K562 (cell line): ENCODE data around the gene STON2. TPM values are rescaled to one million over a fixed set of nuclear protein-coding genes. Genes with fewer than 3 reads are reported as not detected.
A peak's percentile ranks its signal among the peaks of the same experiment; 100 is the strongest.

ENCODE experiments used
- NCOA2 ChIP-seq, 2 experiments: fragments of 450-650 bp; IDR thresholded peaks; 2 replicates each; pipeline ENCODE4 v1.6.1; 2018; ENCODE audit warnings: mild to moderate bottlenecking in 2 of 2, moderate library complexity in 1 of 2; ENCODE audit not compliant: partially characterized antibody in 2 of 2
- NR1H2 ChIP-seq: sonication (generic); formaldehyde crosslinking; IDR thresholded peaks from 2 replicates; pipeline ENCODE4 v1.4.0; 2020; ENCODE audit warnings: mild to moderate bottlenecking, missing genetic modification reagents
- SMARCC2 ChIP-seq: fragments of 450-650 bp; IDR thresholded peaks from 2 replicates; pipeline ENCODE4 v1.6.1; 2017; ENCODE audit warnings: antibody characterized with exemption, moderate library complexity, mild to moderate bottlenecking, low read depth
- U2AF2 ChIP-seq: fragments of 200-400 bp; formaldehyde crosslinking; optimal IDR thresholded peaks from 2 replicates; pipeline ENCODE3; 2017; ENCODE audit warnings: low read depth, mild to moderate bottlenecking, low read length
- YBX1 ChIP-seq: fragments of 450-650 bp; IDR thresholded peaks from 2 replicates; pipeline ENCODE4 v1.7.1; 2016; ENCODE audit warnings: mild to moderate bottlenecking
- ZBTB17 ChIP-seq: fragments of 450-650 bp; formaldehyde crosslinking; IDR thresholded peaks from 2 replicates; pipeline ENCODE4 v1.4.0; 2020; ENCODE audit warnings: mild to moderate bottlenecking
- ZNF239 ChIP-seq: fragments of 250-450 bp; sonication (Bioruptor Pico); IDR thresholded peaks from 2 replicates; pipeline ENCODE4 v1.4.0; 2020; ENCODE audit warnings: mild to moderate bottlenecking
- ZNF436 ChIP-seq: fragments of 250-450, 450-650 bp; sonication (Bioruptor Pico); formaldehyde crosslinking; IDR thresholded peaks from 2 replicates; pipeline ENCODE4 v1.7.0; 2020; ENCODE audit warnings: mild to moderate bottlenecking
- ZNF592 ChIP-seq: fragments of 450-650 bp; IDR thresholded peaks from 2 replicates; pipeline ENCODE4 v1.6.1; 2017; ENCODE audit warnings: antibody characterized with exemption, mild to moderate bottlenecking
- ZNF699 ChIP-seq: fragments of 250-450 bp; sonication (Bioruptor Pico); IDR thresholded peaks from 2 replicates; pipeline ENCODE4 v1.8.0; 2021; ENCODE audit warnings: mild to moderate bottlenecking, moderate library complexity; ENCODE audit not compliant: insufficient replicate concordance
- polyA plus RNA-seq, 8 experiments: library from polyadenylated mRNA; depleted of rRNA in 4 of 8; stranded (reverse) in 5 of 8; unstranded in 3 of 8; fragments of >200 nt; fragmentation: Nextera tagmentation in 2 of 8; fragmentation: Illumina TruSeq in 1 of 8; extraction: Ambion mirVana in 2 of 8; extraction: Trizol in 1 of 8; gene quantifications; 2 replicates each; pipeline versions ENCODE4 v1.2.1 to v1.2.3, GENCODE V29; 2011 to 2014; ENCODE audit warnings: inconsistent platforms in 1 of 8, missing spikeins in 1 of 8
- total RNA-seq, 7 experiments: library from RNA; depleted of rRNA in 6 of 7; stranded (reverse); fragments of >200 nt in 6 of 7; fragmentation: Illumina TruSeq in 2 of 7; extraction: Trizol in 2 of 7; gene quantifications; 2 replicates each; pipeline versions ENCODE4 v1.2.1 to v1.2.3, GENCODE V29; 2011 to 2021; ENCODE audit warnings: low replicate concordance in 1 of 7
- TF ChIP-seq, protein P1 (sequence below): fragments of 450-650 bp; IDR thresholded peaks from 2 replicates; pipeline ENCODE4 v1.6.1; 2016; ENCODE audit warnings: low read depth
- TF ChIP-seq, protein P2 (sequence below): sonication (generic); formaldehyde crosslinking; IDR thresholded peaks from 2 replicates; pipeline ENCODE4 v1.8.1; 2022; ENCODE audit warnings: missing genetic modification reagents

STON2 gene
- total and polyA plus RNA-seq, 9 of the 15 experiments (the other 6 are each of a cell fraction or from before 2014, with no cell fraction given) = 7.8 to 99.3 (median 53.5) TPM

GRCh38 chr14:81427348-81428058 lies 27.4 kb upstream of the STON2 start (continued):
- TF ChIP-seq, protein P1, sequence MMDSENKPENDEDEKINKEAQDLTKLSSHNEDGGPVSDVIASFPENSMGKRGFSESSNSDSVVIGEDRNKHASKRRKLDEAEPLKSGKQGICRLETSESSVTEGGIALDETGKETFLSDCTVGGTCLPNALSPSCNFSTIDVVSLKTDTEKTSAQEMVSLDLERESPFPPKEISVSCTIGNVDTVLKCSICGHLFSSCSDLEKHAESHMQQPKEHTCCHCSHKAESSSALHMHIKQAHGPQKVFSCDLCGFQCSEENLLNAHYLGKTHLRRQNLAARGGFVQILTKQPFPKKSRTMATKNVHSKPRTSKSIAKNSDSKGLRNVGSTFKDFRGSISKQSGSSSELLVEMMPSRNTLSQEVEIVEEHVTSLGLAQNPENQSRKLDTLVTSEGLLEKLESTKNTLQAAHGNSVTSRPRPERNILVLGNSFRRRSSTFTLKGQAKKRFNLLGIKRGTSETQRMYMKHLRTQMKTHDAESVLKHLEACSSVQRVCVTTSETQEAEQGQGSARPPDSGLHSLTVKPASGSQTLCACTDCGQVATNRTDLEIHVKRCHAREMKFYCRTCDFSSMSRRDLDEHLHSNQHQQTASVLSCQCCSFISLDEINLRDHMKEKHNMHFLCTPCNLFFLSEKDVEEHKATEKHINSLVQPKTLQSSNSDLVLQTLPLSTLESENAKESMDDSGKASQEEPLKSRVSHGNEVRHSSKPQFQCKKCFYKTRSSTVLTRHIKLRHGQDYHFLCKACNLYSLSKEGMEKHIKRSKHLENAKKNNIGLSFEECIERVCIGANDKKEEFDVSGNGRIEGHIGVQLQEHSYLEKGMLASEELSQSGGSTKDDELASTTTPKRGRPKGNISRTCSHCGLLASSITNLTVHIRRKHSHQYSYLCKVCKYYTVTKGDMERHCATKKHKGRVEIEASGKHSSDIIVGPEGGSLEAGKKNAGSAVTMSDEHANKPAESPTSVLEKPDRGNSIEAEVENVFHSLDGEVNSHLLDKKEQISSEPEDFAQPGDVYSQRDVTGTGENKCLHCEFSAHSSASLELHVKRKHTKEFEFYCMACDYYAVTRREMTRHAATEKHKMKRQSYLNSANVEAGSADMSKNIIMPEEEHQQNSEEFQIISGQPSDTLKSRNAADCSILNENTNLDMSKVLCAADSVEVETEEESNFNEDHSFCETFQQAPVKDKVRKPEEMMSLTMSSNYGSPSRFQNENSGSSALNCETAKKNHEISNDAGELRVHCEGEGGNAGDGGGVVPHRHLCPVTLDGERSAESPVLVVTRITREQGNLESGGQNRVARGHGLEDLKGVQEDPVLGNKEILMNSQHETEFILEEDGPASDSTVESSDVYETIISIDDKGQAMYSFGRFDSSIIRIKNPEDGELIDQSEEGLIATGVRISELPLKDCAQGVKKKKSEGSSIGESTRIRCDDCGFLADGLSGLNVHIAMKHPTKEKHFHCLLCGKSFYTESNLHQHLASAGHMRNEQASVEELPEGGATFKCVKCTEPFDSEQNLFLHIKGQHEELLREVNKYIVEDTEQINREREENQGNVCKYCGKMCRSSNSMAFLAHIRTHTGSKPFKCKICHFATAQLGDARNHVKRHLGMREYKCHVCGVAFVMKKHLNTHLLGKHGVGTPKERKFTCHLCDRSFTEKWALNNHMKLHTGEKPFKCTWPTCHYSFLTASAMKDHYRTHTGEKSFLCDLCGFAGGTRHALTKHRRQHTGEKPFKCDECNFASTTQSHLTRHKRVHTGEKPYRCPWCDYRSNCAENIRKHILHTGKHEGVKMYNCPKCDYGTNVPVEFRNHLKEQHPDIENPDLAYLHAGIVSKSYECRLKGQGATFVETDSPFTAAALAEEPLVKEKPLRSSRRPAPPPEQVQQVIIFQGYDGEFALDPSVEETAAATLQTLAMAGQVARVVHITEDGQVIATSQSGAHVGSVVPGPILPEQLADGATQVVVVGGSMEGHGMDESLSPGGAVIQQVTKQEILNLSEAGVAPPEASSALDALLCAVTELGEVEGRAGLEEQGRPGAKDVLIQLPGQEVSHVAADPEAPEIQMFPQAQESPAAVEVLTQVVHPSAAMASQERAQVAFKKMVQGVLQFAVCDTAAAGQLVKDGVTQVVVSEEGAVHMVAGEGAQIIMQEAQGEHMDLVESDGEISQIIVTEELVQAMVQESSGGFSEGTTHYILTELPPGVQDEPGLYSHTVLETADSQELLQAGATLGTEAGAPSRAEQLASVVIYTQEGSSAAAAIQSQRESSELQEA = no peak
- TF ChIP-seq NCOA2 (IDR thresholded peaks at IDR 0.05; ENCODE audit: partially characterized antibody in 2 of 2) (no peak), ZNF592 (peak; percentile 47), YBX1 (no peak), ZNF239 (CRISPR knock-in tag) (no peak), NR1H2 (CRISPR knock-in tag) (no peak), ZNF699 (CRISPR knock-in tag) (no peak), U2AF2 (no peak), ZNF436 (CRISPR knock-in tag) (no peak), SMARCC2 (peak; percentile 77), ZBTB17 (CRISPR knock-in tag) (0 out of 2 replicates have a peak, but pooled peaks have one; percentile 11)
- TF ChIP-seq, protein P2, sequence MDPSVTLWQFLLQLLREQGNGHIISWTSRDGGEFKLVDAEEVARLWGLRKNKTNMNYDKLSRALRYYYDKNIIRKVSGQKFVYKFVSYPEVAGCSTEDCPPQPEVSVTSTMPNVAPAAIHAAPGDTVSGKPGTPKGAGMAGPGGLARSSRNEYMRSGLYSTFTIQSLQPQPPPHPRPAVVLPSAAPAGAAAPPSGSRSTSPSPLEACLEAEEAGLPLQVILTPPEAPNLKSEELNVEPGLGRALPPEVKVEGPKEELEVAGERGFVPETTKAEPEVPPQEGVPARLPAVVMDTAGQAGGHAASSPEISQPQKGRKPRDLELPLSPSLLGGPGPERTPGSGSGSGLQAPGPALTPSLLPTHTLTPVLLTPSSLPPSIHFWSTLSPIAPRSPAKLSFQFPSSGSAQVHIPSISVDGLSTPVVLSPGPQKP (CRISPR knock-in tag) = no peak
